ENCODE results near the gene DCN. TPM values are rescaled to one million over a fixed set of nuclear protein-coding genes. Genes with fewer than 3 reads are reported as not detected.

DCN gene
- total RNA-seq, 2 donors from 2014 or later, result not detected

DNA sequence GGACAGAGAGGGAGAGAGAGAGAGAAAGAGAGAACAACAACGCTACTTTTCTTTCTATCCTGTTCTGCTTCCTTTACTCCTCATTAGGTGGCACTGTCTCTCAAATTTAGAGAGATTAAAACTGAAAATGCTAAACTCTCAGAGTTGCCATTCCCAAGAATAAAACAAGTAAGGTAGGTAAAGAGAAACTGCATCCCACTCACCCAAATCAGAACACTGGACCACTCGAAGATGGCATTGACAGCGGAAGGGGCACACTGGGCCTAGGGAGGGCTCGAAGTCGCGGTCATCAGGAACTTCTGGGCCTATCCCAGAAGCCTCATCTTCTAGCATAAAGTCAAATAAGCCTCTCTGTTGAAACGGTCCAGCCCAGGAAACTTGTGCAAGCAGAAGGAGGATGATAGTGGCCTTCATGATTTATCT is 4.5 kb downstream of the DCN start:
- Mint-ChIP-seq H3K27ac (no peak overlapping the region), H3K27me3 (no peaks in the 10 kb centered on the region), H3K9me3 (no peaks in the 10 kb centered on the region), H3K4me1 (no peaks in the 10 kb centered on the region), H3K36me3 (ENCODE audit: low read depth) (no peaks in the 10 kb centered on the region), H3K4me3 (no peak overlapping the region)
- ATAC-seq (replicated peaks), result no peak

DNA sequence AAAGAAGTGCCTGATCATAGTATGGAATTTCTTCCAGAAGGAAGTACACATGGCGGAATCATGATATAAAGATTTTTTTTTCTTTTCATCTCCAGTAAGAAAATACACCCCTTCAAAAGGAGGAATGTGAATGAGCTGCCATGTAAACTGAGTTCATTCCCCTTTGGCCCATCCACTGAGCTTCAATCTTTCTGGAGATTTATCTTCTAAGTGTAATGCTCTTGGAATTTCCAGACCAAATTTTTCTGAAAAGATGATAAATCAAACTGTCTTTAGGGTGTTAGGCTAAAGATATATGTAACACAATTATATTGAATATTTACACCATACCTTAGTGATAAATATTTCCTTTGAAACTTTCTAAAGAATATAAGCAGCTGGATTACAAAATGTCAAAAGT is 5.2 kb downstream of the DCN start:
- H3K4me3 Mint-ChIP-seq, result no peak overlapping the region
- no peaks in the 10 kb centered on the region for H3K36me3 Mint-ChIP-seq (ENCODE audit: low read depth)
- no peak overlapping the region for H3K27ac Mint-ChIP-seq
- no peak for ATAC-seq (replicated peaks)
- no peaks in the 10 kb centered on the region for H3K27me3 Mint-ChIP-seq
- H3K9me3 Mint-ChIP-seq, result no peaks in the 10 kb centered on the region
- H3K4me1 Mint-ChIP-seq, result no peaks in the 10 kb centered on the region

- Mint-ChIP-seq H3K27me3 (no peaks in the 10 kb centered on the region), H3K27ac (no peak overlapping the region), H3K4me1 (no peaks in the 10 kb centered on the region), H3K36me3 (ENCODE audit: low read depth) (no peaks in the 10 kb centered on the region), H3K9me3 (no peaks in the 10 kb centered on the region), H3K4me3 (no peak overlapping the region)
- no peak for ATAC-seq (replicated peaks)
These were observed 5.7 kb downstream of the DCN start for GRCh38 chr12:91176915-91177314.

DNA sequence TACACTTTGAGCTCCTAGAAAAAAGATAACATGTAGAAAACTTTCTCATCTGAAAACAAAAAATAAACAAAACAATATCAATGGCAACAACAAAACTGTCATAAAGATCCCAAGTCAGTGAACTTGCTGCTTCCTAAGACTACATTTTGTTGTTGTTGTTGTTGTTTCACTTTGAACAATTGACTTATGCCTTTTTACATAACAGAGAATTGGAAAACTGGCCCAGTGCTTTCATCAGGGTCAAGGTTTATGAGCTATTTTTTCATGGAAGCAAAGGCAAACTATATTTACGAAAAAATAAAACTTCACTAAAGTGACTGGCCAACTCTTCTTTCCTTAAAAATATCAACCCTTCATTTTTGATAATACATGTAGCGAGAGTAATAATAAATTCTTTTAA is 6.3 kb downstream of the DCN start:
- H3K9me3 Mint-ChIP-seq, result no peaks in the 10 kb centered on the region
- H3K27me3 Mint-ChIP-seq, result no peaks in the 10 kb centered on the region
- no peaks in the 10 kb centered on the region for H3K36me3 Mint-ChIP-seq (ENCODE audit: low read depth)
- no peak for ATAC-seq (replicated peaks)
- no peak overlapping the region for H3K27ac Mint-ChIP-seq
- H3K4me1 Mint-ChIP-seq, result no peaks in the 10 kb centered on the region
- no peak overlapping the region for H3K4me3 Mint-ChIP-seq

- no peak overlapping the region for H3K27ac Mint-ChIP-seq
- H3K4me1 Mint-ChIP-seq, result no peaks in the 10 kb centered on the region
- peaks cover 2% of the 10 kb centered on the region for H3K27me3 Mint-ChIP-seq
- H3K9me3 Mint-ChIP-seq, result no peaks in the 10 kb centered on the region
- no peak overlapping the region for H3K4me3 Mint-ChIP-seq
- H3K36me3 Mint-ChIP-seq (ENCODE audit: low read depth), result no peaks in the 10 kb centered on the region
- ATAC-seq (replicated peaks), result no peak
These were observed 9.5 kb downstream of the DCN start for GRCh38 chr12:91173124-91173523.

GRCh38 chr12:91172096-91172495 is 10.5 kb downstream of the DCN start:
- no peaks in the 10 kb centered on the region for H3K36me3 Mint-ChIP-seq (ENCODE audit: low read depth)

GRCh38 chr12:91171476-91171875 is 11.1 kb downstream of the DCN start:
- ATAC-seq (replicated peaks), result no peak
- Mint-ChIP-seq H3K36me3 (ENCODE audit: low read depth) (no peaks in the 10 kb centered on the region), H3K27ac (no peak overlapping the region), H3K27me3 (peaks cover 4% of the 10 kb centered on the region), H3K4me1 (no peaks in the 10 kb centered on the region), H3K9me3 (no peaks in the 10 kb centered on the region), H3K4me3 (no peak overlapping the region)

More at GRCh38 chr12:91172096-91172495, 10.5 kb downstream of the DCN start:
- Mint-ChIP-seq H3K4me1 (no peaks in the 10 kb centered on the region), H3K9me3 (no peaks in the 10 kb centered on the region), H3K27ac (no peak overlapping the region), H3K27me3 (peaks cover 4% of the 10 kb centered on the region), H3K4me3 (no peak overlapping the region)
- ATAC-seq (replicated peaks), result no peak

DNA sequence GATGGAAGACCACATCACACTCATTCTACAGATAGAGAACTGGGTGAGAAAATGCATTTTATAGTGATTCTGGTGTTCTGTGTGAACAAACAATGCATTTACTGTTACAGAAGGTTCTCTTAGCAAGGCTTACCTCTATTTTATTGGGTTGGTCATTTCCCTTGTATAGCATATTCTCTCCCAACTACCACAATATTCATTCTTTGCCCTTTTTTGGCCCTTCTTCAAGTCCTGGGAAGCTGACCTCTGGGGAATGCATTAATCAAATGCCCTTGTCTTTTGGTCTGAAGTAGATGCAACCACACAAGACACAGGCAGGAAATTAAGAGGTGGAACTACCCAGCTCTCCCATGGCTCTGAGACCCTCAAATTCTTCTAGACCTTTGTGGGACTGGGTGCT is 19.5 kb downstream of the DCN start:
- Mint-ChIP-seq H3K9me3 (no peaks in the 10 kb centered on the region), H3K36me3 (ENCODE audit: low read depth) (no peaks in the 10 kb centered on the region), H3K27ac (no peak overlapping the region), H3K4me1 (no peaks in the 10 kb centered on the region), H3K4me3 (no peak overlapping the region), H3K27me3 (peaks cover 10% of the 10 kb centered on the region)
- ATAC-seq (replicated peaks), result no peak

DNA sequence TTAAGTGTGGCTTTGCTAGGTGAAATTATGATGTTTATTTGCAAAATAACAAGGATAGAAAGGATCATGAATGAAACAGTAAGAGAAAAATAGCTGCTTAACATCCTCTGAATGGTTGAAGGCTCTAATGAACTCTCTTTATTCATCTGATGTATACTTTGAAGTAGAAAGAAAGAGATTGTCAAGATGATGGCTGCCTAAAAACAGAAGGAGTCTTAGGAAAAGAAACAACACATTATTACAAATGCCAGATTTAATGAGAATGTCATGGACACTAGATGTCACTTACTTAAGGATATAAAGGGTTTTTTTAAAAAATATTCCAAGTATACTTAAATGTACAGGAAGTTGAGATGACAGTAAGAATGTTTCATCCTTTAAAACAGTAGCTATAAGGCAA is 21.6 kb downstream of the DCN start:
- no peak for ATAC-seq (replicated peaks)
- H3K4me1 Mint-ChIP-seq, result no peaks in the 10 kb centered on the region
- peaks cover 9% of the 10 kb centered on the region for H3K27me3 Mint-ChIP-seq
- H3K4me3 Mint-ChIP-seq, result no peak overlapping the region
- H3K27ac Mint-ChIP-seq, result no peak overlapping the region
- no peaks in the 10 kb centered on the region for H3K36me3 Mint-ChIP-seq (ENCODE audit: low read depth)
- no peaks in the 10 kb centered on the region for H3K9me3 Mint-ChIP-seq

- H3K4me3 Mint-ChIP-seq, result no peak overlapping the region
- no peaks in the 10 kb centered on the region for H3K27me3 Mint-ChIP-seq
- no peaks in the 10 kb centered on the region for H3K36me3 Mint-ChIP-seq (ENCODE audit: low read depth)
- H3K27ac Mint-ChIP-seq, result no peak overlapping the region
- no peaks in the 10 kb centered on the region for H3K4me1 Mint-ChIP-seq
- no peak for ATAC-seq (replicated peaks)
- no peaks in the 10 kb centered on the region for H3K9me3 Mint-ChIP-seq
These were observed 26.6 kb downstream of the DCN start for GRCh38 chr12:91155990-91156389.

DNA sequence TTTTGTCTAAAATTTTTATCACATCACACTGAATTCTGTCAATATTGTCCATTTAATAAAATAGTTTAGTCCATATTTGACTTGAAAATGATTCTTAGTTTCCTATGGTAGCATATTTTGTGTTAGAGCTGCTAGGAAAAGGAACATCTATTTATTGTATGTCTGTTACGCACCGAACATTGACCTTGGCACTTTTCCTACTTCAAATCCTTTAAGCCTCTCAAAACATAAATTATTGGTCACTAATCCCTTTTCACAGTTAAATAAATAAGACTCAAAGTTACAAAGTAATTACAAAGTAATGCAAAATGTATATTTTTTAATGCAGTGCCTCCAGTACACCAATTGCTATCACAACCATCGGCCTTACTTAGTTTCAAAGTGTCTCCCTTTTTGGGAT is 28.5 kb downstream of the DCN start:
- Mint-ChIP-seq H3K9me3 (no peaks in the 10 kb centered on the region), H3K4me1 (no peaks in the 10 kb centered on the region), H3K4me3 (no peak overlapping the region), H3K27ac (no peak overlapping the region), H3K36me3 (ENCODE audit: low read depth) (no peaks in the 10 kb centered on the region), H3K27me3 (no peaks in the 10 kb centered on the region)
- no peak for ATAC-seq (replicated peaks)

- Mint-ChIP-seq H3K9me3 (no peaks in the 10 kb centered on the region), H3K36me3 (ENCODE audit: low read depth) (no peaks in the 10 kb centered on the region), H3K4me3 (no peak overlapping the region), H3K27ac (no peak overlapping the region), H3K27me3 (peaks cover 7% of the 10 kb centered on the region), H3K4me1 (no peaks in the 10 kb centered on the region)
- no peak for ATAC-seq (replicated peaks)
These were observed 38.6 kb downstream of the DCN start for GRCh38 chr12:91144053-91144452.

- Mint-ChIP-seq H3K27me3 (peaks cover 7% of the 10 kb centered on the region), H3K4me1 (no peaks in the 10 kb centered on the region), H3K27ac (no peak overlapping the region), H3K4me3 (no peak overlapping the region), H3K36me3 (ENCODE audit: low read depth) (no peaks in the 10 kb centered on the region), H3K9me3 (no peaks in the 10 kb centered on the region)
- no peak for ATAC-seq (replicated peaks)
These were observed 39.4 kb downstream of the DCN start for GRCh38 chr12:91143206-91143605.

- H3K27ac Mint-ChIP-seq, result no peak overlapping the region
- ATAC-seq (replicated peaks), result no peak
- H3K9me3 Mint-ChIP-seq, result no peaks in the 10 kb centered on the region
- no peaks in the 10 kb centered on the region for H3K4me1 Mint-ChIP-seq
- no peaks in the 10 kb centered on the region for H3K36me3 Mint-ChIP-seq (ENCODE audit: low read depth)
- H3K27me3 Mint-ChIP-seq, result peaks cover 10% of the 10 kb centered on the region
- H3K4me3 Mint-ChIP-seq, result no peak overlapping the region
These were observed 40.4 kb downstream of the DCN start for GRCh38 chr12:91142221-91142631.

GRCh38 chr12:91140026-91140931 is 42.3 kb downstream of the DCN start:
- Mint-ChIP-seq H3K27me3 (peaks cover 11% of the 10 kb centered on the region), H3K4me3 (no peak overlapping the region), H3K36me3 (ENCODE audit: low read depth) (no peaks in the 10 kb centered on the region), H3K9me3 (no peaks in the 10 kb centered on the region), H3K27ac (no peak overlapping the region), H3K4me1 (no peaks in the 10 kb centered on the region)
- ATAC-seq (replicated peaks), result no peak
